ENCODE data around the gene CACNB2. TPM values are rescaled to one million over a fixed set of nuclear protein-coding genes. Genes with fewer than 3 reads are reported as not detected.
"Not testable (repeated sequence)": the region's sequence is repeated elsewhere in the genome, so short reads cannot be mapped to it uniquely, and the experiment has no call there.

Gene CACNB2
- total and polyA plus RNA-seq, 2 experiments from 2014 or later: 101 to 172 TPM

DNA sequence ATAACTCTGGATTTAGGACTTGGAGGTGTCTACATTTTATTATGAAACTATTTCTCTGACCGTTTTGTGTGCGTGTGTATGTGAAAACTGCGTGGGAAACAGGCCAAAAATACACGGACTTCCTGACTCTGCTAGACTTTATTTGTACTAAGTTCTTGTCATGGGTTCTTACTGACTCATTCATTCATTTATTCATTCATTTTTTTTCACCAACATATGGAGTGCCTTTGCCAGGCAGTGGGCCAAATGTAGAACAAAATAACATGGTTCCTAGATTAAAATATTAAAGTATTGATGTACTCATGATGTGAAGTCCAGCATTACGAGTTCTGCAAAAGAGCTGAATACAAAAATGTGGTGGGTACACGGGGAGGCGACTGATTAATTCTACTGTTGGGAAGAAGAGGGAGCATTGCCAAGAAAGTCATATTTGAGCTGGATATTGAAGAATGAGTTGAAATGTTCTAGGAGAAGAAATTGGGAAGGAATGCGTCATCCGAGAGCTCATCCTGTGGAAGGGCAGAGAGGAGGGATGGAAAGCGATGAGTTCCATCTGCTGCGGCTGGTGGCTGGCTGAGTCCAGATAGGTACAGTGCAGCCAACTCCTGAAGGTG is 24.6 kb downstream of the CACNB2 start:
- H3K27me3 ChIP-seq: no peaks in the 10 kb centered on the region

DNA sequence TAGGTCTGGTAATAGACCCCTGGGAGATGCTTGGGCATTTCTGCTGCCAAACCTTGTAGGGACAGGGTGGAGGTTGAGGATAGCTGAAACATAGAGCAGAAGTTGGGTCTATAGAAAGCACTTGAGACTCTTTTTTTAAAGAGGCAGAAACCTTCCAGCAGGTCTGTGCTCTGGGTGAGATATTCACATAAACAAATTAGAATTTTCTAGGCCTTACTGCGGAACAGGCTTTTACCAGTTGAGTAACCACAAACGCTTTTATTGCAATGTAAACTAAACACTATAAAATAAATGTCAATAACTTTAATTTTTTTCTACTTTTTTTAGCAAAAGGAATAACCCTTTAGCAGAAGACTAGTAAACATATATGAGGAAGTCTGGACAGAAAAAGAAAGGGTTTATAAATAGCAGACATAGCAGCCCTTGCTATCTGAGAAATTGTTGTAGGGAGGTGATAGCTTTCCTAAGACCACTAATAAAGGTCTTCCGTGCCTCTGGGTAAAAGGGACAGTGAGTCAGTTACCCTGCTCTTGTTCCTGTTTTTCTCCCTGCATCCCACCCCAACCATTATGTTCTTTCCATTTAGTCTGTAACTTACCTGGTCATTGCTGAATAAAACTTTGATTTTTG is 38.7 kb downstream of the CACNB2 start:
- DNase-seq (ENCODE audit: low read depth in 1 of 2, low spot score in 1 of 2): peak in 1 of 2 donors; percentile 46
- Histone ChIP-seq H3K36me3 (peaks cover 16% of the 10 kb centered on the region), H3K27ac (peak overlapping the region; percentile 96), H3K27me3 (no peaks in the 10 kb centered on the region), H3K4me1 (ENCODE audit: low read depth) (peaks cover 37% of the 10 kb centered on the region), H3K4me3 (peak overlapping the region; percentile 10), H3K9me3 (ENCODE audit: low read depth) (no peaks in the 10 kb centered on the region)
- TF ChIP-seq, protein P1, sequence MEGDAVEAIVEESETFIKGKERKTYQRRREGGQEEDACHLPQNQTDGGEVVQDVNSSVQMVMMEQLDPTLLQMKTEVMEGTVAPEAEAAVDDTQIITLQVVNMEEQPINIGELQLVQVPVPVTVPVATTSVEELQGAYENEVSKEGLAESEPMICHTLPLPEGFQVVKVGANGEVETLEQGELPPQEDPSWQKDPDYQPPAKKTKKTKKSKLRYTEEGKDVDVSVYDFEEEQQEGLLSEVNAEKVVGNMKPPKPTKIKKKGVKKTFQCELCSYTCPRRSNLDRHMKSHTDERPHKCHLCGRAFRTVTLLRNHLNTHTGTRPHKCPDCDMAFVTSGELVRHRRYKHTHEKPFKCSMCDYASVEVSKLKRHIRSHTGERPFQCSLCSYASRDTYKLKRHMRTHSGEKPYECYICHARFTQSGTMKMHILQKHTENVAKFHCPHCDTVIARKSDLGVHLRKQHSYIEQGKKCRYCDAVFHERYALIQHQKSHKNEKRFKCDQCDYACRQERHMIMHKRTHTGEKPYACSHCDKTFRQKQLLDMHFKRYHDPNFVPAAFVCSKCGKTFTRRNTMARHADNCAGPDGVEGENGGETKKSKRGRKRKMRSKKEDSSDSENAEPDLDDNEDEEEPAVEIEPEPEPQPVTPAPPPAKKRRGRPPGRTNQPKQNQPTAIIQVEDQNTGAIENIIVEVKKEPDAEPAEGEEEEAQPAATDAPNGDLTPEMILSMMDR (IDR thresholded peaks at IDR 0.05; ENCODE audit: low read depth, low read length): no peak

More for the DNA sequence above, 24.6 kb downstream of the CACNB2 start:
- peaks cover 9% of the 10 kb centered on the region for H3K4me1 ChIP-seq (ENCODE audit: low read depth)
- TF ChIP-seq, protein P1 (IDR thresholded peaks at IDR 0.05; ENCODE audit: low read depth, low read length): no peak
- H3K27ac ChIP-seq: peak overlapping the region; percentile 76
- H3K36me3 ChIP-seq: peaks cover 16% of the 10 kb centered on the region
- peak in 1 of 2 donors; percentile 83 for DNase-seq (ENCODE audit: low read depth in 1 of 2, low spot score in 1 of 2)
- no peak overlapping the region for H3K4me3 ChIP-seq
- no peaks in the 10 kb centered on the region for H3K9me3 ChIP-seq (ENCODE audit: low read depth)

DNA sequence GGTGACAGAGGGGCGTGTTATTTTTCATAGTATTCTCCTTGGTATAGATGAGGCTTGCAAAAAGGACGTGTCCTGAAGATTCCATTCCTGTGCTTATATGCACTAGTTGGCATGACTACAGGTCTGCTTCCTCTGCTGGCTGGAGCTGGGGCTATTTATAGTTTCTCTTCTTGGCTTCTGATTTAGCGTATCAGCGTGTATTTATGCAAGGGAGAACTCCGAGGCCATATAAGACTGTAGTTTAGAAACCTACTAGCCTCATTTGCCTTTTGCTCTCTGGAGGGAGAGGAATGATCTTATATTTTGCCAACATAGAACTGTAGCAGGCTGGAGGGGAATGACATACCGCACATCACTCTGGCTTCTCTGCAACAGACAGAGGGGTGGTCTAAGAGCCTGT is 39.7 kb downstream of the CACNB2 start:
- no peaks in the 10 kb centered on the region for H3K27me3 ChIP-seq
- H3K9me3 ChIP-seq (ENCODE audit: low read depth): no peaks in the 10 kb centered on the region
- peak overlapping the region; percentile 10 for H3K4me3 ChIP-seq
- peaks cover 16% of the 10 kb centered on the region for H3K36me3 ChIP-seq
- TF ChIP-seq, protein P1 (IDR thresholded peaks at IDR 0.05; ENCODE audit: low read depth, low read length): no peak
- H3K4me1 ChIP-seq (ENCODE audit: low read depth): peaks cover 37% of the 10 kb centered on the region
- peak overlapping the region; percentile 96 for H3K27ac ChIP-seq
- DNase-seq (ENCODE audit: low read depth in 1 of 2, low spot score in 1 of 2): peak; percentile 77 to 80

DNA sequence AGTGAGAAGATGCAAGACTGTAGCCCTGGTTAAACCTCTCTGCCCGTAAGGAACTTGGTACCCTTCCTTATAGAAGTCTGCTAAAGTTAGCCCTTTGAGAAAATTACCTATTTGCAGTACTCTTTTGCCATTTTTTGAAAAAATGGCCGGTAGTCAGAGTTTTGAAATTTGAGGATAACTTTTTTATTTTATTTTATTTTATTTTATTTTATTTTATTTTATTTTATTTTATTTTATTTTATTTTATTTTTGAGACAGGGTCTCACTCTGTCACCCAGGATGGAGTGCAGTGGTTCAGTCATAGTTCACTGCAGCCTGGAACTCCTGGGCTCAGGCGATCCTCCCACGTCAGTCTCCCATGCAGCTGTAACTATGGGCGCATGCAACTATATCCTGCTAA is 41.2 kb downstream of the CACNB2 start:
- H3K36me3 ChIP-seq: peaks cover 16% of the 10 kb centered on the region
- H3K4me3 ChIP-seq; H3K9me3 ChIP-seq (ENCODE audit: low read depth); DNase-seq (ENCODE audit: low read depth in 1 of 2, low spot score in 1 of 2); H3K27me3 ChIP-seq: not testable (repeated sequence)
- peak overlapping the region; percentile 96 for H3K27ac ChIP-seq
- peaks cover 37% of the 10 kb centered on the region for H3K4me1 ChIP-seq (ENCODE audit: low read depth)

DNA sequence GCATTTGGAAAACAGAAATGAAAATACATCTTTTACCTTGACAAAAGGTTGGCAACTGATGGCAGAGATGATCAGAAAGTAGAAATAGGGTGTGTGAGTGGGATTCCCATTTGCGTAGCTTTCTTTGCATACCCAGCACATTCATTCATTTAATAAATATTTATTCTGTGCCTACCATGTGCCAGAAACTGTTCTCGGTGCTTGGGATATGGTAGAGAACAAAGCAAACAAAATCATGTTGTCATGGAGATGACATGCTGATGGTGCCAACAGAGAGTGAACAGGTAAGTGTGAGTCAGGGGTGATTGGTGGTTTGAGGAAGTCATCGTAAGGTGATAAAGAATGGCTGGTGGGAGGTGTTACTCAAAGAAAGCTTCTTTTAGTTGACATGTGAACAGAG is 45.4 kb downstream of the CACNB2 start:
- TF ChIP-seq, protein P1 (IDR thresholded peaks at IDR 0.05; ENCODE audit: low read depth, low read length): no peak
- H3K36me3 ChIP-seq: peaks cover 16% of the 10 kb centered on the region
- no peaks in the 10 kb centered on the region for H3K9me3 ChIP-seq (ENCODE audit: low read depth)
- no peak for DNase-seq (ENCODE audit: low read depth in 1 of 2, low spot score in 1 of 2)
- H3K4me1 ChIP-seq (ENCODE audit: low read depth): peaks cover 18% of the 10 kb centered on the region
- H3K4me3 ChIP-seq: no peak overlapping the region
- no peaks in the 10 kb centered on the region for H3K27me3 ChIP-seq
- H3K27ac ChIP-seq: no peak overlapping the region

DNA sequence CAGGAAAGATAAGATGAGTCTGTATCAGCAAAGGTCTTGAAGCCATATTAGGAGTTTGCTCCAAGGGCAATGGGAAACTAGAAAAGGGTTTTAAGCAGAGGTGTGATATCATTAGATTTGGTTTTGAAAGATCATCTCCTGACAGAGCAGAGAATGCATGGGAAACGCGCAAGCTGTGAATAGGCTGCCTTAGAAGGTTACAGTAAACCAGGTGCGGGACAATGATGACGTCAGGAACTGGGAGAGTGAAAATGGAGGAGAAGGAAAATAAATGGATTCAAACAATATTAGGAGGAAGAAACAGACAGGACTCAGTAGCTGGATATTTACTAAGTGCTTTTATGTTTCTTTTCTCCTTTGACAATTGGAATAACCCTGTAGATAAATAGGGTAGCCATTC is 50.6 kb downstream of the CACNB2 start:
- peak overlapping the region; percentile 97 for H3K27ac ChIP-seq
- H3K36me3 ChIP-seq: no peaks in the 10 kb centered on the region
- no peaks in the 10 kb centered on the region for H3K27me3 ChIP-seq
- no peaks in the 10 kb centered on the region for H3K9me3 ChIP-seq (ENCODE audit: low read depth)
- DNase-seq (ENCODE audit: low read depth in 1 of 2, low spot score in 1 of 2): peak in 1 of 2 donors; percentile 44
- TF ChIP-seq, protein P1 (IDR thresholded peaks at IDR 0.05; ENCODE audit: low read depth, low read length): no peak
- no peak overlapping the region for H3K4me3 ChIP-seq
- peaks cover 20% of the 10 kb centered on the region for H3K4me1 ChIP-seq (ENCODE audit: low read depth)

Data from cardiac muscle cell (in vitro differentiated cells and primary cell).